GM18519 (cell line): ENCODE results near the gene NADSYN1.
"Not testable (repeated sequence)": the region's sequence is repeated elsewhere in the genome, so short reads cannot be mapped to it uniquely, and the experiment has no call there.

Source experiments
- ATAC-seq: cut with Tn5 transposase; IDR thresholded peaks from one replicate; pipeline ENCODE4 v1.9.1; 2021; ENCODE audit warnings: mild to moderate bottlenecking, moderate library complexity; ENCODE audit not compliant: unreplicated experiment, low FRiP score

Gene NADSYN1

GRCh38 chr11:71507102-71507501, 54.1 kb downstream of the NADSYN1 start:
- no peak for ATAC-seq

- no peak for ATAC-seq
Observed at GRCh38 chr11:71518506-71519471, 65.8 kb downstream of the NADSYN1 start.

GRCh38 chr11:71519546-71519945, 66.5 kb downstream of the NADSYN1 start:
- no peak for ATAC-seq

DNA sequence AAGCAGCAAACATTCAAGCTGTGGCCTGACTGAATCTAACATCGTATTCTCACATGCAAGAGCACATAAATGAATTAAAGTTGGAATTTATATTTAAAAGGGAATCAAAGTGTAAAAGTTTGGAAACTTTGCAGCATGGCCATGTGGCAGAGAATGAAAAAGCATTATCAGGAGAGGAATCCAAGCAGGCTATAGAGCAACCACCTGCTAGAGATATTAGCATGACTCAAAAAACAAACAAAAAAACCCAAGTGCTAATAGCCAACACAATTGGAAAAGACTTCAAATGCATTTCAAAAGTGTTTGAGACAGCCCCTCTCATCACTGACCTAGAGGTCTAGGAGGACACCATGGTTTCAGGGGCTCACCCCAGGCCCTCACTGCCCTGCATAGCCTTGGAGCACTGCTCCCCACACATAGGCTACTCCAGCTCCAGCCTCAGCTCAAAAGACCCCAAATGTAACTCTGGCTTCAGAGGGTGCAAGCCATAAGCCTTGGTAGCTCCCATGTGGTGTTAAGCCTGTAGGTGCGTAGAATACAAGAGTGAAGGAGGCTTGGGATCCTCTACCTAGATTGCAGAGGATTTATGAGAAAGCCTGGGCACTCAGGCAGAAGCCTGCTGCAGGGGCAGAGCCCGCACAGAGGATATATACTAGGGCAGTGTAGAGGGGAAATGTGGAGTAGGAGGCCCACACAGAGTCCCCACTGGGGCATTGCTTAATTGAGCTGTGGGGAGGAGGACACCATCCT, 72.4 kb downstream of the NADSYN1 start:
- ATAC-seq = no peak

GRCh38 chr11:71525938-71526495, 73.0 kb downstream of the NADSYN1 start:
- no peak for ATAC-seq

GRCh38 chr11:71526796-71527575, 74.0 kb downstream of the NADSYN1 start, which contains the start of gene KRTAP5-7:
Gene KRTAP5-7 (plus strand): TSS chr11:71527267. CDS start chr11:71527301, 34 bp downstream.
- not testable (repeated sequence) for ATAC-seq

- ATAC-seq = no peak
Observed at GRCh38 chr11:71527576-71528210, 74.7 kb downstream of the NADSYN1 start.

GRCh38 chr11:71530602-71531001, 77.6 kb downstream of the NADSYN1 start:
- no peak for ATAC-seq

DNA sequence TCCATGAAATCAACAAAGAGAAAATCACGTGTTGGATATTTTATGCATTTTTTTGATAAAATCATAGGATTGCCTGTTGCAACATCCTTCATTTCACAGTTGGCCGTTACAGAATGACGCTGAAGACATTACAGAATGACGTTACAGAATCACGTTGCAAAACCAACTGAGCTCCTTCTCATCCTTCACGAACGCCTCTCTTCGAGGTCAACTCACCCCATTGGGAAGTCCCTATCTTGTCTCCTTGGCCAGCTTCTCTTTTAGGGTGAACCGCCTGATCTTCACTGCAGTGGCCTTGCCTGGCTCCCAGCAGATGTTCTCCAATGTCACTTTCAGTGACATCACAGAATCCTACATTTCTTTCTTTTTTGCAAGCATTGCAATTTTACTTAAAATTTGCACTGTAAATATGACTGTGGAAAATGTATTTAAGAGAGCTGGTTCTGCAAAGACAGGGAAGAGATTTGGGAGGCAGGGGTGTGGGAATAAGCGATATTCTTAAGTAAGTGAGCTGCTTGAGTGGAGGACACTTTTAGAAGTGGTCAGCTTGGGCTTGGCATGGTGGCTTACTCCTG, 79.1 kb downstream of the NADSYN1 start:
- no peak for ATAC-seq

DNA sequence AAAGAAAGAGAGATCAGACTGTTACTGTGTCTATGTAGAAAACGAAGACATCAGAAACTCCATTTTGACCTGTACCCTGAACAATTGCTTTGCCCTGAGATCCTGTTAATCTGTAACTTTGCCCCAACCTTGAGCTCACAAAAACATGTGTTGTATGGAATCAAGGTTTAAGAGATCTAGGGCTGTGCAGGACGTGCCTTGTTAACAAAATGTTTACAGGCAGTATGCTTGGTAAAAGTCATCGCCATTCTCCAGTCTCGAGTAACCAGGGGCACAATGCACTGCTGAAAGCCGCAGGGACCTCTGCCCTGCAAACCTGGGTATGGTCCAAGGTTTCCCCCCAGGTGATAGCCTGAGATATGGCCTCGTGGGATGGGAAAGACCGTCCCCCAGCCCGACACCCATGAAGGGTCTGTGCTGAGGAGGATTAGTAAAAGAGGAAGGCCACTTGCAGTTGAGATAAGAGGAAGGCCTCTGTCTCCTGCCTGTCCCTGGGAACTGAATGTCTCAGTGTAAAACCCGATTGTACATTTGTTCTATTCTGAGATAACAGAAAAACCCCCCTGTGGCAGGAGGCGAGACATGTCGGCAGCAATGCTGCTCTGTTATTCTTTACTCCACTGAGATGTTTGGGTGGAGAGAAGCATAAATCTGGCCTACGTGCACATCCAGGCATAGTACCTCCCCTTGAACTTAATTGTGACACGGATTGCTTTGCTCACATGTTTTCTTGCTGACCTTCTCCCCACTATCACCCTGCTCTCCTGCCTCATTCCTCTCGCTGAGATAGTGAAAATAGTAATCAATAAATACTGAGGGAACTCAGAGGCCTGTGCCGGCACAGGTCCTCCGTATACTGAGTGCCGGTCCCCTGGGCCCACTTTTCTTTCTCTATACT, 82.0 kb downstream of the NADSYN1 start:
- not testable (repeated sequence) for ATAC-seq

- no peak for ATAC-seq
Observed at GRCh38 chr11:71535825-71536224, 82.8 kb downstream of the NADSYN1 start.

DNA sequence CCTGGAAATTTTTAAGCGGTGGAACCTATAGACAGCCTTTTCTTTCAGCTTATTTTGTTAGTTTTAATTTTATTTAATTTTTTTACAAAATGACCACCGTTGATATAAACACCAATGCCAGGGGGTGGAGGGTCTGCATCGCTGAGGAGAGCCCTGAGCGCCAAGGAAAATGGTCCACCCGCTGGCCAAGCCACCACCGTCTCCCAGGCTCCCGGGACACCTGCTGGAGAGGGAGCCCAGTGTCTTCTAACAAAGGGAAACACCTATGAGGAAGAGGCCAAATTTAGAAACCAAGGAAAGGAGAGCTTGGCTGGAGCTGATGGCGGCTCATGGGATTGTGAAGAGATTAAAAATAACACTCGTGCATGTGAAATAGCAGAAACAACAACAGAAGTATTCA, 84.5 kb downstream of the NADSYN1 start:
- no peak for ATAC-seq

GRCh38 chr11:71537977-71538665, 85.1 kb downstream of the NADSYN1 start, which contains the start of gene KRTAP5-8:
Gene KRTAP5-8 (plus strand): TSS chr11:71538025. CDS start chr11:71538056, 31 bp downstream.
- ATAC-seq = not testable (repeated sequence)

DNA sequence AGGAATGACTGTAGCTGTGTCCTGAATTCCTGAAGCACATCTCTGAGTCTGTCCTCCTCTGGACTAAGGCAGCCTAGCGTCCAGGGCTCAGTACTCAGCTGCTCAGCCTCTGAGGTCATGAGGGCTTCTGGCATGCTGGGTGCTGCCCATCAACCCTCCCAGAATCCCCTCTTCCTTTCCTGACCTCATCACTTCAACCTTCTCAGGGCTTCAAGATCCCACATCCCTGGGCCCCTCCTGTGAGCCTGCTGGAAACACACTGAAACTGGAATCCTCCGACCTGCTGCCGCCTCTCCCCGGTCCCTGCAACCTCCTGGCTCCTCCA, 85.6 kb downstream of the NADSYN1 start:
- ATAC-seq = no peak

DNA sequence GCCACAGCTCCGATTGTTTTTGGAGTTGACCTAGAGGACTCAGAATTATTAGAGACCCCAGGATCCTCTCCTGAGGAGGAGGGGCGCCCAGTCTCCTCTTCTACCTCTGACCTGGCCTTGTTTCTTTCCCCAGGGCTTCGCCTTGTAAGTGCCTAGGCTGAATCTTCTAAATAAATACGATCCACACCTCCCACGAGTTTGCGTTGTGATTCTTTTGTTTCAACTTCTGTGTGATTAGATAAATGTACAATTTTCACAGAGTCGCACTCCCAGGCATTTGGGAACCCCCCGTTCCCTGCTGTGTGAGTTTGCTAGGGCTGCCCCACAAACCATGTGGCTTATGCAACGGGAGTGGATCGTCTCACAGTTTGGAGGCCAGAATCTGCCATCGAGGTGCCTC, 86.0 kb downstream of the NADSYN1 start:
- no peak for ATAC-seq

DNA sequence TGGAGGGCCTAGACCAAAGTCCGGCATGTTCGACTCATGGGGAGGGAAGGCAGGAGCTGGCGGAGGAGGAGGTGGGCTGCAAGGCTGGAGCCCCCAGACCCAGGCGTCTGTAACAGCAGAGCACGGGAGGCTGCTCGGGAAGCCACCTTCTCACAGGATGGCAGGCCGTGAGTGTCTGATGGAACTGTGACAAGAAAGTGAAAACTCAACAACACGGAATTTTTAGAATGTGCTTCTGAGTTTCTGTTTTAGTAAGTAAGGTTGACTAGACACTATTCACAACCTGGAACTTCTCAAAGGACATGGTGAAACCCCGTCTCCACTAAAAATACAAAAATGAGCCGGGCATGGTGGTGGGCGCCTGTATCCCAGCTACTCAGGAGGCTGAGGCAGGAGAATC, 87.0 kb downstream of the NADSYN1 start:
- not testable (repeated sequence) for ATAC-seq

DNA sequence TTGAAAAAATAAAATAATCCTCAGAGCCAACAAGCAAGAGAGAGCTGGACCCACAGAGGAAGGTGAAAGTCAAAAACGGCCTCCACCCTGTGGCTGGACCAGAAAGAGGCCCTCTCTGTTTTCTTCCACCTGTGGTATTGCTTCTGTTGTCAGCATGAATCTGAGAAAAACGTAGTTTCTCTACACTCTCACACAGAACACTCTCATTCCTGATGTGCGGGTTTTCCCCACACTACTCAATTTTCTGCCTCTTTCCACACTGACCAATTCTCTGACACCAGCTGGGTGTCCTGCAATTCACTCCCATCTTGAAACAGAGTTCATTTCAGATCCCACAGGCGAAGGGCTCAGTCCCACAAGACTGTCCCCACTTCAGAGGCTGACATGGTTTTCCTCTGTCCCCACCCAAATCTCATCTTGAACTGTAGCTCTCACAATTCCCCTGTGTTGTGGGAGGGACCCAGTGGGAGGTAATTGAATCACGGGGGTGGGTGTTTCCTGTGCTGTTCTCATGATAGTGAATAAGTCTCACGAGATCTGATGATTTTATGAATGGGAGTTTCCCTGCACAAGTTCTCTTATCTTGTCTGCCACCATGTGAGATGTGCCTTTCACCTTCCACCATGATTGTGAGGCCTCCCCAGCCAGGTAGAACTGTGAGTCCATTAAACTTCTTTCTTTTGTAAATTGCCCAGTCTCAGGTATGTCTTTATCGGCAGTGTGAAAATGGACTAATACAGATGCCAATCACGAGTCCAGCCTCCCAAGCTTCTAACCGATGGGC, 87.7 kb downstream of the NADSYN1 start:
- not testable (repeated sequence) for ATAC-seq
